ENCODE results near the gene RTN4R.

Gene RTN4R

GRCh38 chr22:20211997-20212753 lies 55.9 kb downstream of the RTN4R start:
- peak; percentile 78 for DNase-seq

- DNase-seq: no peak
These were observed 56.6 kb downstream of the RTN4R start for GRCh38 chr22:20211409-20211996.

- no peak for DNase-seq
These were observed 57.6 kb downstream of the RTN4R start for GRCh38 chr22:20210473-20211059.

GRCh38 chr22:20209761-20210250 lies 58.3 kb downstream of the RTN4R start:
- no peak for DNase-seq

GRCh38 chr22:20208713-20209310 lies 59.3 kb downstream of the RTN4R start:
- DNase-seq: no peak

GRCh38 chr22:20207277-20208025 lies 60.7 kb downstream of the RTN4R start:
- no peak for DNase-seq

GRCh38 chr22:20206709-20207215 lies 61.4 kb downstream of the RTN4R start:
- DNase-seq: no peak

- DNase-seq: no peak
These were observed 62.0 kb downstream of the RTN4R start for GRCh38 chr22:20205964-20206708.

GRCh38 chr22:20205464-20205963 lies 62.6 kb downstream of the RTN4R start:
- DNase-seq: no peak

GRCh38 chr22:20204806-20205205 lies 63.3 kb downstream of the RTN4R start:
- DNase-seq: no peak

GRCh38 chr22:20204311-20204710 lies 63.8 kb downstream of the RTN4R start:
- DNase-seq: no peak

- DNase-seq: no peak
These were observed 64.4 kb downstream of the RTN4R start for GRCh38 chr22:20203552-20204201.

GRCh38 chr22:20203142-20203551 lies 65.0 kb downstream of the RTN4R start:
- DNase-seq: no peak

- no peak for DNase-seq
These were observed 66.2 kb downstream of the RTN4R start for GRCh38 chr22:20201837-20202392.

- DNase-seq: no peak
These were observed 68.2 kb downstream of the RTN4R start for GRCh38 chr22:20199906-20200305.

- no peak for DNase-seq
These were observed 68.7 kb downstream of the RTN4R start for GRCh38 chr22:20199413-20199842.

- DNase-seq: no peak
These were observed 69.4 kb downstream of the RTN4R start for GRCh38 chr22:20198557-20199319.

GRCh38 chr22:20197407-20198030 lies 70.6 kb downstream of the RTN4R start:
- DNase-seq: no peak

- no peak for DNase-seq
These were observed 71.8 kb downstream of the RTN4R start for GRCh38 chr22:20196094-20196842.
